Activated naive CD4-positive, alpha-beta T cell treated with anti-CD3 and anti-CD28 coated beads, Interleukin-2, amount 50 U/mL, for 72 hours (primary cell): ENCODE results near the gene DLAT. TPM values are rescaled to one million over a fixed set of nuclear protein-coding genes. Genes with fewer than 3 reads are reported as not detected.

Experiments used
- ATAC-seq, 2 donors: fragments of 150-1000 bp; cut with Tn5 transposase; 2 replicates each; pipeline ENCODE4 v1.10.0; 2021; ENCODE audit warnings: mild to moderate bottlenecking in 2 of 2, moderate library complexity in 2 of 2
- DNase-seq, 2 donors: peaks; one replicate each; pipeline ENCODE4 v3.0.0; 2021 to 2022; ENCODE audit warnings: low spot score in 2 of 2
- H3K27ac Mint-ChIP-seq, 2 donors: one replicate each; pipeline ENCODE4 v1.8.0; 2022; ENCODE audit warnings: mild to moderate bottlenecking in 2 of 2, mixed read lengths in 2 of 2
- H3K36me3 Mint-ChIP-seq, 2 donors: one replicate each; pipeline ENCODE4 v1.8.0; 2022; ENCODE audit warnings: mixed read lengths in 2 of 2
- H3K9me3 Mint-ChIP-seq, 2 donors: one replicate each; pipeline ENCODE4 v1.8.0; 2022; ENCODE audit warnings: mixed read lengths in 2 of 2
- total RNA-seq, 2 donors: library from RNA; stranded (reverse); gene quantifications; one replicate each; pipeline ENCODE4 v1.2.3, GENCODE V29; 2022

DLAT gene
- 10 to 100 TPM; 37.4 to 46.4 TPM for total RNA-seq

- DNase-seq (peak; percentile 81 to 82), ATAC-seq (peak; percentile 89 to 91)
- Mint-ChIP-seq H3K9me3 (no peaks in the 10 kb centered on the region), H3K27ac (peak within 1 kb of the TSS; percentile 99 to 100), H3K36me3 (peaks cover 18 to 39% of the 10 kb centered on the region in 2 donors)
Observed at GRCh38 chr11:112024773-112025678, at the start of gene DLAT. Gene DLAT (plus strand): TSS chr11:112025408. CDS start chr11:112025473, 65 bp downstream.

- no peak for ATAC-seq
- no peak for DNase-seq
- Mint-ChIP-seq H3K27ac (no peak overlapping the region), H3K9me3 (no peaks in the 10 kb centered on the region), H3K36me3 (no peaks in the 10 kb centered on the region)
Observed at GRCh38 chr11:111976119-111976766, 49.0 kb upstream of the DLAT start.

GRCh38 chr11:111976767-111977145 lies 48.5 kb upstream of the DLAT start:
- Mint-ChIP-seq H3K27ac (no peak overlapping the region), H3K9me3 (no peaks in the 10 kb centered on the region), H3K36me3 (no peaks in the 10 kb centered on the region)
- DNase-seq (no peak), ATAC-seq (peak in 1 of 2 donors; percentile 19)

GRCh38 chr11:111977146-111978027 lies 47.8 kb upstream of the DLAT start:
- Mint-ChIP-seq H3K36me3 (peaks cover 0 to 5% of the 10 kb centered on the region in 2 donors), H3K27ac (no peak overlapping the region), H3K9me3 (no peaks in the 10 kb centered on the region)
- DNase-seq (peak in 1 of 2 donors; percentile 17), ATAC-seq (peak; percentile 68 to 75)

GRCh38 chr11:111978028-111978771 lies 47.0 kb upstream of the DLAT start:
- Mint-ChIP-seq H3K27ac (no peak overlapping the region), H3K9me3 (no peaks in the 10 kb centered on the region), H3K36me3 (peaks cover 0 to 5% of the 10 kb centered on the region in 2 donors)
- DNase-seq (no peak), ATAC-seq (no peak)

- DNase-seq, result no peak
- peaks cover 0 to 5% of the 10 kb centered on the region in 2 donors for H3K36me3 Mint-ChIP-seq
- no peaks in the 10 kb centered on the region for H3K9me3 Mint-ChIP-seq
- H3K27ac Mint-ChIP-seq, result no peak overlapping the region
- ATAC-seq, result no peak
Observed at GRCh38 chr11:111980062-111980461, 45.1 kb upstream of the DLAT start.

GRCh38 chr11:111981270-111981669 lies 43.9 kb upstream of the DLAT start:
- Mint-ChIP-seq H3K9me3 (no peaks in the 10 kb centered on the region), H3K36me3 (peaks cover 0 to 5% of the 10 kb centered on the region in 2 donors), H3K27ac (peak overlapping the region in 1 of 2 donors; percentile 52)
- DNase-seq, result no peak
- no peak for ATAC-seq

- Mint-ChIP-seq H3K36me3 (peaks cover 0 to 5% of the 10 kb centered on the region in 2 donors), H3K27ac (no peak overlapping the region), H3K9me3 (no peaks in the 10 kb centered on the region)
- peak in 1 of 2 donors; percentile 59 for DNase-seq
- peak; percentile 72 to 78 for ATAC-seq
Observed at GRCh38 chr11:111982019-111982464, 43.2 kb upstream of the DLAT start.

- Mint-ChIP-seq H3K9me3 (no peaks in the 10 kb centered on the region), H3K36me3 (peaks cover 0 to 5% of the 10 kb centered on the region in 2 donors), H3K27ac (no peak overlapping the region)
- DNase-seq (no peak), ATAC-seq (no peak)
Observed at GRCh38 chr11:111982541-111983186, 42.5 kb upstream of the DLAT start.

GRCh38 chr11:111983187-111983986 lies 41.8 kb upstream of the DLAT start:
- Mint-ChIP-seq H3K36me3 (peaks cover 0 to 5% of the 10 kb centered on the region in 2 donors), H3K9me3 (no peaks in the 10 kb centered on the region), H3K27ac (no peak overlapping the region)
- no peak for ATAC-seq
- DNase-seq, result no peak

GRCh38 chr11:111986589-111986988 lies 38.6 kb upstream of the DLAT start:
- ATAC-seq, result no peak
- no peak for DNase-seq
- Mint-ChIP-seq H3K27ac (no peak overlapping the region), H3K36me3 (peaks cover 0 to 5% of the 10 kb centered on the region in 2 donors), H3K9me3 (no peaks in the 10 kb centered on the region)

GRCh38 chr11:111990381-111990780 lies 34.8 kb upstream of the DLAT start:
- H3K36me3 Mint-ChIP-seq, result no peaks in the 10 kb centered on the region
- ATAC-seq (no peak), DNase-seq (no peak)
- H3K9me3 Mint-ChIP-seq, result no peaks in the 10 kb centered on the region
- no peak overlapping the region for H3K27ac Mint-ChIP-seq

- Mint-ChIP-seq H3K36me3 (no peaks in the 10 kb centered on the region), H3K9me3 (no peaks in the 10 kb centered on the region), H3K27ac (no peak overlapping the region)
- DNase-seq (no peak), ATAC-seq (no peak)
Observed at GRCh38 chr11:111992206-111992855, 32.9 kb upstream of the DLAT start.

- no peak overlapping the region for H3K27ac Mint-ChIP-seq
- H3K36me3 Mint-ChIP-seq, result peaks cover 0 to 17% of the 10 kb centered on the region in 2 donors
- no peak for ATAC-seq
- no peak for DNase-seq
- no peaks in the 10 kb centered on the region for H3K9me3 Mint-ChIP-seq
Observed at GRCh38 chr11:111996129-111996528, 29.1 kb upstream of the DLAT start.
